ENCODE results near the gene SLC22A23.

The SLC22A23 gene

GRCh38 chr6:3291346-3291745, 165.5 kb downstream of the SLC22A23 start:
- DNase-seq (ENCODE audit: low read depth): no peak
- TF ChIP-seq CTCF (conservative IDR thresholded peaks at IDR 0.05; ENCODE audit: low read depth, low read length): no peak
- H3K4me3 ChIP-seq (ENCODE audit: low read length): no peak overlapping the region

GRCh38 chr6:3290931-3291211, 166.0 kb downstream of the SLC22A23 start:
- H3K4me3 ChIP-seq (ENCODE audit: low read length): no peak overlapping the region
- no peak for DNase-seq (ENCODE audit: low read depth)
- no peak for TF ChIP-seq CTCF (conservative IDR thresholded peaks at IDR 0.05; ENCODE audit: low read depth, low read length)

GRCh38 chr6:3290149-3290930, 166.5 kb downstream of the SLC22A23 start:
- TF ChIP-seq CTCF (conservative IDR thresholded peaks at IDR 0.05; ENCODE audit: low read depth, low read length): no peak
- no peak for DNase-seq (ENCODE audit: low read depth)
- no peak overlapping the region for H3K4me3 ChIP-seq (ENCODE audit: low read length)

- no peak for TF ChIP-seq CTCF (conservative IDR thresholded peaks at IDR 0.05; ENCODE audit: low read depth, low read length)
- no peak for DNase-seq (ENCODE audit: low read depth)
Measured at GRCh38 chr6:3289664-3290055, 167.2 kb downstream of the SLC22A23 start.

GRCh38 chr6:3288711-3289663, 167.9 kb downstream of the SLC22A23 start:
- TF ChIP-seq CTCF (conservative IDR thresholded peaks at IDR 0.05; ENCODE audit: low read depth, low read length): no peak
- DNase-seq (ENCODE audit: low read depth): no peak
- no peak overlapping the region for H3K4me3 ChIP-seq (ENCODE audit: low read length)

More at GRCh38 chr6:3289664-3290055, 167.2 kb downstream of the SLC22A23 start:
- H3K4me3 ChIP-seq (ENCODE audit: low read length): no peak overlapping the region

GRCh38 chr6:3287976-3288707, 168.7 kb downstream of the SLC22A23 start:
- TF ChIP-seq CTCF (conservative IDR thresholded peaks at IDR 0.05; ENCODE audit: low read depth, low read length): no peak
- H3K4me3 ChIP-seq (ENCODE audit: low read length): no peak overlapping the region
- DNase-seq (ENCODE audit: low read depth): no peak

Data from retinal pigment epithelial cell (primary cell).